Activated T-cell treated with anti-CD3 and anti-CD28 coated beads for 4 hours (primary cell): Measurements from ENCODE around the gene MAP3K8.

Experiments used
- DNase-seq: peaks from one replicate; pipeline ENCODE4 v3.0.0-alpha.2; 2020

Gene MAP3K8

DNA sequence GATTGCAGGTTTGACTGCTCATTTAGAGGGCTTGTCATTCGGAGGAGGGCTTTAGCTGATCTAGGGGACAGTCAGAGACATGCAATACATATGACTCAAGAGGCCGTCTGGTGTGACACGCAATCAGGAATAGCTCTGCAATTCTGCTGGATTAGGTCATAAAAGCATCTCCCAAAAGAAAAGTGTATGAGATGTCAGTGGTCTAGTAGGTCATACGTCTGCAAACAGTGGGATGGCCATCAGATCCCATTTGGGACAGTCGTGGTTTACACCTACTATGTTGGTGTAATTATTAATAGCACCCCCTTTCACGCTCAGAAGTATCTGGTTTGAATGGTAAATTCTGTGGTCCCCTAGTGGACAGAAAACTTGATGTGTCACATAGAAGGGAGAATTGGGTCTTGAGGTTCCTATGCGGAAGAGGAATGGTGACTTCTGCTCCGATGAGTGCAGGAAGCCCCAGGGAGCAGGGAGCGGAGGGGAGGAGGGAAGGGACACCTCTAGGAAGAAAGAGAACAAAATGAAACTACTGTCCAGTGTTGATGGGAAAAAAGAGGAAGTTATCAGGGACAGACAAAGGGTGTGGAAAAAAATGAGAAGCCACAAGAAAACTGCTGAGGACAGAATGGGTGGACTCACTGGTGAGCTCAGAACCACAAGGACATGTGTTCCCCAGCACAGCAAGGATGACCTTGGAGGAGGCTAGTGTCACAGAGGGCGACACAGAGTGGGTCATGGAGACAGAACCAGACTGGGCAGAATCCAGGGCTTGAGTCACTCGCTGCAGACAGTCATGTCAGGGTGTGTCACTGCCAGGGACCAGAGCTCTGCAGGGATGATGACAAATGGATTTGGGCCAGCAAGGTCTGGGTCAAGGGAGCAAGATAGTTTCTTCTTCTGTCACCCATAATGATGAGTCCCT, 59.9 kb downstream of the MAP3K8 start:
- no peak for DNase-seq

DNA sequence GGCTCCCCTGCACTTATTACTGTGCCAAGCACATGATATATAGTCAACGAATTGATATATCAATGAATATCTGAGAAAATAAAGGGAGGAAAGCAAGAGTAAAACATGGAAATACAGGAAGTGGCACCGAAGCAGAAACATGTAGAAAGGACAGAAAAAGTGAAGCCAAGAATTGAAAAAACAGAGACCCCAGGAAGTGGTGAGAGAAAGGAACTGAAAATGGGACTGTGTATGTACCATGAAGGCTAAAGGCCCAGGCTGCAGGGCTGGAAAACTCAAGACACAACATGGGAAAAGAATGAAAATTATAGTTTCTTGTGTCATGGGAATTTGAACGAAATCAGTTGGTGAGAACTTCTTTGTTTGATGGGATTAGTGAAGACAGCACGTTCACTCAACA, 60.6 kb downstream of the MAP3K8 start:
- DNase-seq = no peak

DNA sequence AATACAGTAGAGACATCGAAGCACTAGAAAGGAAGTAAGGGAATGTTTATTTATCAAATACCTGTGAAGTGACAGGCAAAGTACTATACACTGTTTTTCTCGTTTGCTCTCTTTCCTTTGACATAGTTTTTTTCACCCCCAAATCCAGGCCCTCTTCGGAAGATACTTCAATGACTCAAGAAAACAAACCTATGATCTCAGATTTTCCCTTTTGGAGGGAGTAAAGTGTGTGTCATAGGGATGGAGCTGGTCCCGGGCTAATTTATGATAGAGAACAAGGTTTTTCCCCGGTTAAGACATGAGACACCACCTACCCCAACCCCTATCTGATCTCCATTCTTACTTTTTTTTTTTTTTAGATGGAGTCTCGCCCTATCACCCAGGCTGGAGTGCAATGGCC, 61.7 kb downstream of the MAP3K8 start:
- no peak for DNase-seq

DNA sequence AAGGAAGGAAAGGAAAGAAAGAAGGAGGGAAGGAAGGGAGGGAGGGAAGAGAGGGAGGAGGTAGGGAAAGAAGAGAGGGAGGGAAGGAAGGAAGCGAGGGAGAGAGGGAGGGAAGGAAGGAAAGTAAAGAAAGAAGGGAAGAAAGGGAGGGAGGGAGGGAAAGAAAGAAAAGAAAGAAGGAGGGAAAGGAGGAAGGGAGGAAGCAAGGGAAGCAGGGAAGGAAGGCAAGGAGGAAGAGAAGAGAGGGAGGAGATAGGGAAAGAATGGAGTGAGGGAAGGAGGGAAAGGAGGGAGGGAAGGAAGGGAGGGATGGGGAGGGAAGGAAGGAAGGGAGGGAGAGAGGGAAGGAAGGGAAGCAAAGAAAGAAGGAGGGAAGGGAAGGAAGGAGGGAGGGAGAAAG, 65.8 kb downstream of the MAP3K8 start:
- DNase-seq = no peak

DNA sequence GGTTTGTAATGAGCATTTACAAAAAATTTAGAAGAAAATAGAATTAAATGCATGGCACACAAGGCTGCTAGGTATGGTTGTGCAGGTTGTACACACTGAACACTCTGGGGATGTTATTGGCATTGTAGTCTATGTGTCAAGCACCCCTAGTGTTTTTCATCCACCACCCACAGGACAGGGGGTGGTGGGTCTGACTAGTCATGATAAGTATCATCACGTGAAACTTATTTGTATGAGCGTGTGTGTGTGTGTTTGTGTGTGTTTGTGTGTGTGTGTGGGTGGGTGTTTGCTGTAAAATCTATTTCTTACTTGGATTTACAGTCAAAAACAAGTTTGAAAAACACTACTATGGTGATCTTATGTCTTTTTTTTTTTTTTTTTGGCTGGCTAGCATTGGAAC, 66.5 kb downstream of the MAP3K8 start:
- no peak for DNase-seq

DNA sequence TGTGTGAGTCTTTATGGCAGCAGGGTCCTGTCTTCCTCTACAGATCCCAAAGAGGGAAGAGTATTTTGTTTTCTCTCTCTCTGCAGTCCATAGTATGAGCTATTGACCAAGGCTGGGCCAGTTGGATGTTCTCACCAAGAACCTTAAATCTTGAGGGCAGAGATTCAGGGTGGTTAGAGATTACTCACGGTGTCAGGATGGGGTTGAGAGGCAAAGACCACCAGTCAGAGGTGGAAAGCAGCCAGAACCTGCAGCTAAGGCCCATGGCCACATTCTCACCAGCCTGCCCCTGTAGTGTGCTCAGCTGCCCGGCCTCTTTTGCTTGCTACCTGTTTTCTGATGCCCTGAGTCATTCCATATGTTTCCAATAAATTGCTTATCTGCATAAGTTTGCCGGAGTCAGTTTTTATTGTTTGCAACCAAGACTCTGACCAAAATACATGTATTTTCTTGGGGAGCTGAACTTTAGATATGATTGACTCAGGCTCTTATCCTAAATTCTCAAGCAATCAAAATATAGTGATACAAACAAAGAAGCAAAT, 67.0 kb downstream of the MAP3K8 start:
- DNase-seq = no peak

DNA sequence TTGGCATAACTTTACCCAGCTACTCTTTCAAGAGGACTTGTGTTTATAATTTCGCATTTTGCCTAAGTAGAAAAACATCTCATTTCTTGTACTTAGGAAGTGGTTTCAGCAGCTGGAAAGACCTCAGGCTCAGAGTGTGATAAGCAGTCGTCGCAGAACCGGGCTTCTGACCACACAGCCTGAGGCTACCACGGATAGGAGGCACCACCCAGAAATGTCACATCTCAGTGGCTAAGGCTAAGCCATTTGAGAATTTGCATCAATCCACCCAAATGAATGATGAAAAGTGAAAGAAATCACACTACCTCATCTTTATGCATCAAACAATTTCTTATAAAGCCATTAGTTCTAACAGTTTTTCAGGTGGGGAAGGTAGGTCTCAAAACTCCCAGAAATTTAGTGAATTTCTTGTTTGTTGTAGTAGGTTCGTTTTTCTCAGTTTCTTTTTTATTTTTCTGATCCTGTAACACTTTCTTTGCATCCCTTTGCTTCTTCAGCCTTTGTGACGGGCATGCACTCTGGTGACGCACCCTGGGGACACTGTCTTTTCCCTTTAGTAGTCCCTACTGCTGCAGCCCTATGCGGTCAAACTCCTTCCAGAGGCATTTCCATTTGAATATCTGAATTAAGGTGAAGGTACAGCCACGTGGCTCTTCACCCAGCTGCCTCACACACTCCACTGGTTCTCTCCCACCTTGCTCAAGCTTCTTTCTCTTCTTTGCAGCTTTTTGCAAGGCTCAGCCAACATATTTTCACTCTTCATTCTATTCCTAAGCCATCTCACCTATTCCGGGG, 68.5 kb downstream of the MAP3K8 start:
- no peak for DNase-seq

DNA sequence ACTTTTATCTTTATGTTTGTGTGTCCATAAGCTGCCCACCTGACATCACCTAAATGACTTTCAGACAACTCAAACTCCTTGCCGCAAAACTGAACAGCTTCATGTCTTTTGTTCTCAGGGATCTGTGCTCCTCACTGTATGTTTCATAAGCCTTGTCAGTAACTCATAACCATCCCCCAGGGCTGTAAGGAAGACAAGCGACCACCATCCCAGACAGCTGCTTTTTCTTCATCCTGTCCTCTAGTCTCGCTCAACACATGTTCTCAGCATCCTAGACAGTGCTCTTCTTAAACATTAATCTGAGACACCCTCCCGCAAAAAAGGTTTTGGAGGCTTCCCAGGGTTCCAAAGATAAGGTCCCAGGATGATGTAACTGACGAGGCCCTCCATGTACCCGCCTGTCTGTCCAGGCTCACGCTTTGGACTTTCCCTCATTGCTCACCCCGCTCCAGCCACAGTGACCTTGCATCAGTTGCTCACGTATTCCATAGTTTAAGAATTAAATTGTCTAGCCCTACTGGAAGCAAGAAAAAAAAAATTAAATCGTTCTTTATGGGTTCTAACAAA, 69.8 kb downstream of the MAP3K8 start:
- DNase-seq = no peak

DNA sequence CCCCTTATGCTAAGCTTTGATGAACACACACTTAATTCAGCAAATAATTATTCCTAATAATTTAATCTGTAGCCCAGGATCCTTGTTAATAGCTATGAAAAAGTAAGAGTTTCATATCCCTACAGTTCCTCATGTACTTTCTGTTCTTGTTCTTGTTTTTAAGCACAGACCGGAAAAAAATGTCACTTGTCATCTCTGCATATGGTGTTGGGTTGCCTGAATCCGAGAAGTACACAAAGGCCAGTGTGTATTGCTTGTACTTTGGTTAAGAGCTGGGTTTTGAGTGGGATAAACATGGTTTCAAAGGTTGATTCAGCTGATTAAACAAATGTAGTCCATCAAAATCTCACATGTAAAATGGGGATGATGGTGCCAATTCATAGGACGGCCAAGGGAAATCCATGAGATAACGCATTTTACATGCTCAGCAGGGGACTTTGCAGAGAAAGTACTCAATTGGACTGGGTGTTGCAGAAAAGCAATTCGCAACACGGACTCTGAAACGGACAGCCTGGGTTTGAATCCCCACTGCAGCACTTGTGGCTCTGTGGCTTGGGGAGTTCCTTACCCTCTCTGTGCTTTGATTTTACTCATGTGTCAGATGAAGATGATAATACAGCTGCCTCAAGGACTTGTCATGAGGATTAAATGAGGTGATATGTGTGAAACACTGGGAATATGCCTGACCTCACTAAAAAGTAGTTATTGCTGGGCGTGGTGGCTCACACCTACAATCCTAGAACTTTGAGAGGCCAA, 71.7 kb downstream of the MAP3K8 start:
- DNase-seq = no peak

DNA sequence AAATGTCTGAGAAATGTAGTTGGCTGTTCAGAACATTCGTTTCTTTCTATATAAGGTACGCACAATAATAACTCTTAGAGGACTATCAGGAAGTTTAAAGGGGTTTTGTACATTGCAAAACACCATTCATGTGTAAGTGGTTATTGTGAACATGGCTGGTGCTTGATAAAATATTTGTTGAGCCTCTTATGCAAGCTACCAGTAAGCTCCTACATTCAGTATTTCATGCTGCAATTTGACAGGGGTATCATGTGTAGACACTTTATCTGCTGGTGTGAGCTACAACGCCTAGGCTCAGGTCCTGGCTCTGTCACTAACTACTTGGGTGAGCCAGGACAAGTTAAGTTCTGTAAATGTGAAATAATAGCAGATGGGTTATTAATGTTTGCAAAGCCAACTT, 75.5 kb downstream of the MAP3K8 start:
- no peak for DNase-seq

DNA sequence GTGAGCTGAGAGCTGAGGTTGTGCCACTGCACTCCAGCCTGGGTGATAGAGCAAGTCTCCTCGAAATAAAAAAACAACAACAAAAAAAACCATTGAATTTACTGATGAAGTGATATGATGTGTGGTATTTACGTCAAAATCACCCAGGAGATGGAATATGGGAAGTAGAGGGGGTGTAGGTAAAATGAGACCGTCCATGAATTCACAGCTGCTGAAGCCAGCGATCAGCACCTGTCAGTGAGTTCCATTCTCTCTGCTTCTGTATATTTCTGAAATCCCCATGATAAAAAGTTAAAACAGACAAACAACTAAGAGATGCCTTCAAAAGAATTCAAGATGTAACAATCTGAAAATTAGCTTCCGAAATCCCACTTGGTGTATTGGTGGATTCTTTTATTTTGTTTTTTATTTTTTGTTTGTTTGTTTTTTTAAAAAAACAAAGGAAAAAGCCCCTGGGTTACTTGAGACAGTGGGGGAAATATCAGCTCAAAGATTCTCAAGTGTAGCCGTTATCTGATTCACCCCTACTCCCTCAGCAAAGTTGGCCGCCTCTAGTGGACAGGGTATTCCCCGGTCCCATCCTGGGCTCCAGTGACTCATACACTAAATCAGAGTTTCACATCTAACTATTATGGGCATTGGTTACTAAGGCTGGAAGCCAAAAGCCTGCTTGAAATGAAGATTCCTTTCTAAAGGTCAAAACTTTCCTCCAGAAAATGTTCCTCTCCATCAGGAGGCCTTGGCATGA, 76.4 kb downstream of the MAP3K8 start:
- no peak for DNase-seq

DNA sequence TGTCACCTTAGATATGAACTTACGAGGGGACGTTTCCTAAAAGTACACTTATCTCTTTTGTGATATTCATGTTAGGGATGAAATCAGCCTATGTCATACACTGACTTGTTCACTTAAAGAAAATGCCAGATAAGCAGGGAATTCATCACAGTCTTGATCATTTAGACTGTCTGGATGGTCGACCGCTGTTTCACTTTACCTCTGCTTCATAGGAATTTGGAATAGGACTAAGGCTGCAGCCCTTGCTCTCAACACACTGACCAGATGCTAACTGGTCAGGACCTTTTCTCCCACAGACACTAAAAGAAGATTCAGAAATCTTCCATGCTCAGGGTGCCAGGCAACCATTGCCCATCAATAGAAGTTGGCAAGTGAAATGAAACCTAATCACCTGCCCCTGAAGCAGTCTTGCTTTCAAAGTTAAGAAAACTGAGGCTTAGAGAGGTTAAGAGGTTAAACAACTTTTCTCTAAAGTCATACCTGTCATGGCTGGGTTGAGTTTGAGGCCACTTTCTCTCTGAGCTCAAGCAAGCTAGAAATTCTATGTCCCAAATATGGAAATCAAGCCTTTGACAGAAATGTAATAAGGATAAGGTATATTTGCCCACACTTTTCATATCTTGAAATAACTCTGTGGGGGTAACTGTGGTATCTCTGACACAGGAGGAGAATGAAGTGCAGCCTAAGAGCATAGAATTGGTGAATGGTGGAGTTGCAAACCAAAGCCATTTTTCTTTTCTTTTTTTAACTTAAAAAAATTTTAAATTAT, 77.1 kb downstream of the MAP3K8 start:
- DNase-seq = no peak
